ENCODE results near the gene OVOL1. TPM values are rescaled to one million over a fixed set of nuclear protein-coding genes. Genes with fewer than 3 reads are reported as not detected.

Gene OVOL1
- total and polyA plus RNA-seq, 8 donors, result 0.20 to 0.45 (median 0.34) TPM

- Histone ChIP-seq H3K4me3 (no peak overlapping the region), H3K27ac (no peak overlapping the region), H3K27me3 (peaks cover 24 to 48% of the 10 kb centered on the region in 2 donors), H3K36me3 (no peaks in the 10 kb centered on the region), H3K9me3 (no peaks in the 10 kb centered on the region), H3K4me1 (peaks cover 10 to 25% of the 10 kb centered on the region in 2 donors)
- ATAC-seq (peak; percentile 64), DNase-seq (peak in 2 of 4 donors; percentile 75 to 78)
- intact Hi-C loops (cut with DNase I), result no loop called here
- no peak for TF ChIP-seq CTCF (IDR thresholded peaks at IDR 0.05)
Observed at GRCh38 chr11:65791719-65792213, 4.9 kb downstream of the OVOL1 start.

GRCh38 chr11:65792456-65792855 lies 5.6 kb downstream of the OVOL1 start:
- no peak for TF ChIP-seq CTCF (IDR thresholded peaks at IDR 0.05)
- no peaks in the 10 kb centered on the region for H3K9me3 ChIP-seq
- H3K4me1 ChIP-seq, result peaks cover 10 to 18% of the 10 kb centered on the region in 2 donors
- H3K27ac ChIP-seq, result no peak overlapping the region
- DNase-seq, result peak in 1 of 4 donors; percentile 68
- no peak overlapping the region for H3K4me3 ChIP-seq
- ATAC-seq, result no peak
- intact Hi-C loops (cut with DNase I), result no loop called here
- no peaks in the 10 kb centered on the region for H3K36me3 ChIP-seq
- H3K27me3 ChIP-seq, result peaks cover 20 to 41% of the 10 kb centered on the region in 2 donors

- DNase-seq (peak in 2 of 4 donors; percentile 65 to 90), ATAC-seq (peak; percentile 89)
- Histone ChIP-seq H3K4me3 (no peak overlapping the region), H3K36me3 (no peaks in the 10 kb centered on the region), H3K9me3 (no peaks in the 10 kb centered on the region), H3K27me3 (peaks cover 13 to 36% of the 10 kb centered on the region in 2 donors), H3K27ac (no peak overlapping the region), H3K4me1 (peaks cover 3 to 11% of the 10 kb centered on the region in 2 donors)
- intact Hi-C loops (cut with DNase I), result no loop called here
- TF ChIP-seq CTCF (IDR thresholded peaks at IDR 0.05), result no peak
Observed at GRCh38 chr11:65793144-65793581, 6.3 kb downstream of the OVOL1 start.

- ATAC-seq (no peak), DNase-seq (peak in 1 of 4 donors; percentile 54)
- intact Hi-C loops (cut with DNase I), result no loop called here
- Histone ChIP-seq H3K4me1 (peaks cover 0 to 7% of the 10 kb centered on the region in 2 donors), H3K27me3 (peaks cover 6 to 31% of the 10 kb centered on the region in 2 donors), H3K9me3 (no peaks in the 10 kb centered on the region), H3K4me3 (no peak overlapping the region), H3K27ac (no peak overlapping the region), H3K36me3 (no peaks in the 10 kb centered on the region)
- no peak for TF ChIP-seq CTCF (IDR thresholded peaks at IDR 0.05)
Observed at GRCh38 chr11:65793625-65794400, 7.0 kb downstream of the OVOL1 start.
